G401.6 (cell line): ENCODE results near the gene ZNF30.
"Not testable (repeated sequence)": the region's sequence is repeated elsewhere in the genome, so short reads cannot be mapped to it uniquely, and the experiment has no call there.

ENCODE experiments used
- FAIRE-seq: peaks from 2 replicates; lab custom pipeline; 2012; peaks lifted over from hg19 to GRCh38; lab: Jason Lieb, UNC

Gene ZNF30

DNA sequence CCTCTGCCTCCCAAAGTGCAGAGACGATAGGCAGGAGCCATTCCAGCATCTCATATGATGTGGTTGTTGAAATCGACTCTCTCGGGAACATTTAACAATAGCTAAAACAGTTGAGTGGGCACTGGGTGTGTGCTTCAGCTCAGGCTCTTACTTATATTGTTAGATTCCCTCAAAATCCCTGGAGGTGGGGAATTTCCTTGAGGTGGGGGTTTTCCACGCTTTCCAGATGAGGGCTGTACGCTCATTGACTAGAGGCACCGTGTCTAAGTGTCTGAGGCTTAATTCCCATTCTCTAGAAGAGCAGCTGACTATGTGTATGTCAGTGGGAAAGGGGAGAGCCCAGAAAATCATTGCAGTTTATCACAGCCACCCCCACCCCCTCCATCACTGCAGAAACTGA, 62.6 kb downstream of the ZNF30 start:
- FAIRE-seq: no peak

DNA sequence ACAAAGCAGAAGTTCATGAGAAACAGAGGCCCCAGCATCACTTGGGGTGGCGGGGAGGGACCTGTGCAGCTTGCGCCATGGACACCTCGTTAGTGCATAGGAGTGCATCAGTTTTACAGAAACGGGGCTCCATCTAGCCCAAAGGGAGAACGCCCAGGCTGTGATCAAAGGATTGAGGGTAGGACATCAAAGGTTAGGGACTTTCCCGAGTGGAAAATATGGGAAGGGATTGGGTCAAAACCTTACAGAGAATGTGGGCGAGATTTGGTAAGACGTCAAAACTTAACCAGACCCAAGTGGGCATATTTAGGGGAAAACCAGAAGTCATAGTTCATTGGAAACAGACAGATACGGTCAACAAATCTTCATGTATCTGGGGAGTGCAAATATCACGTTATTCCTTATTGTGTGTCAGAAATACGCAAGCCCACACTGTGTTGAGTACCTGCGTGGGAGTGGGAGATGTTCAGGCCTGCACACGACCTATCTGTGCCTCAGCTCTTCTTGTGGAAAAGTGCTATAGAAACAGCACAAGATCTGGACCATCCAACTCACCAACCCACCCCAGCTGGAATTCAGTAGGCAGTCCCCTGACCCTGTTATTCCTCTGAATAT, 64.0 kb downstream of the ZNF30 start:
- FAIRE-seq: no peak

GRCh38 chr19:34991542-34992333, 65.0 kb downstream of the ZNF30 start:
- FAIRE-seq: no peak

DNA sequence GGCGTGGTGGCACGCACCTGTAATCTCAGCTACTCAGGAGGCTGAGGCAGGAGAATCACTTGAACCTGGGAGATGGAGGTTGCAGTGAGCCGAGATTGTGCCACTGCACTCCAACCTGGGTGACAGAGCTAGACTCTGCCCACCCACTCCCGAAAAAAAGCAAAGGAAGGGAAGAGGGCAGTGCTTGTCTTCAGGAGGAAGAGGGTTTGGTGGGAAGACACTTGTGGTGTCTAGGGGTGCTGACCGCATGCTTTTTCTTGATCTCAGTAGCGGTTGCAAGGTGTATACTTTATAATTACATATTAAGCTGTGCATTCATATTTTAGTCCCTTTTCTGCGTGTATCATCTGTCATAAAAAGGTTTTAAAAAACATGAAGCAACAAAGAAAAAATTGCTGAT, 65.9 kb downstream of the ZNF30 start:
- not testable (repeated sequence) for FAIRE-seq

DNA sequence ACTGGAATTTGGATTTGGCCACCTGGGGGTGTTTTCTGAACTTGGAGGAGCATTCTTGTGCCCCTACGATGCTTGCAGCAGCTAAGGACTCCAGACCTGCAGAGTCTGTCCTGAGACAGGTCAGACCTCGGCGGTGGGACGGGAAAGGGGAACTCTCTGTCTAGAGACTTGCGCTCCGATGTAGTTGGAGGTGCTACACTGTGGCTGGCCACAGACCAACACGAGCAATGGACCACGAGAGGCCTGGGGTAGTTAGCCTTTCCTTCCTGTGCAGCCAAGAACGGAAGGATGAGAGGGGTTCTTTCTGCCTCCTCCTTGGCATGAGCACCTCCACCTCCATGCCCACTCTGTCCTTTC, 67.6 kb downstream of the ZNF30 start:
- FAIRE-seq: no peak
